K562 (cell line): ENCODE results near the gene SYT1. TPM values are rescaled to one million over a fixed set of nuclear protein-coding genes. Genes with fewer than 3 reads are reported as not detected.

Experiments used
- ZNF263 ChIP-seq: sonication (generic); formaldehyde crosslinking; IDR thresholded peaks from 2 replicates; pipeline ENCODE4 v1.8.0; 2022; ENCODE audit warnings: mild to moderate bottlenecking, missing genetic modification reagents, borderline replicate concordance
- polyA plus RNA-seq, 8 experiments: library from polyadenylated mRNA; depleted of rRNA in 4 of 8; stranded (reverse) in 5 of 8; unstranded in 3 of 8; fragments of >200 nt; fragmentation: Nextera tagmentation in 2 of 8; fragmentation: Illumina TruSeq in 1 of 8; extraction: Ambion mirVana in 2 of 8; extraction: Trizol in 1 of 8; gene quantifications; 2 replicates each; pipeline versions ENCODE4 v1.2.1 to v1.2.3, GENCODE V29; 2011 to 2014; ENCODE audit warnings: inconsistent platforms in 1 of 8, missing spikeins in 1 of 8
- total RNA-seq, 7 experiments: library from RNA; depleted of rRNA in 6 of 7; stranded (reverse); fragments of >200 nt in 6 of 7; fragmentation: Illumina TruSeq in 2 of 7; extraction: Trizol in 2 of 7; gene quantifications; 2 replicates each; pipeline versions ENCODE4 v1.2.1 to v1.2.3, GENCODE V29; 2011 to 2021; ENCODE audit warnings: low replicate concordance in 1 of 7
- TF ChIP-seq, protein P1 (sequence below): sonication (generic); formaldehyde crosslinking; IDR thresholded peaks from 2 replicates; pipeline ENCODE4 v1.8.0; 2022; ENCODE audit warnings: missing genetic modification reagents, mild to moderate bottlenecking, moderate library complexity, borderline replicate concordance
- TF ChIP-seq, protein P2 (sequence below): fragments of 250-450 bp; sonication (Bioruptor Pico); IDR thresholded peaks from 2 replicates; pipeline ENCODE4 v1.8.0; 2022; ENCODE audit warnings: moderate library complexity, mild to moderate bottlenecking, inconsistent platforms
- TF ChIP-seq, protein P3 (sequence below), 2 experiments: fragments of 450-650 bp in 1 of 2; sonication (generic) in 1 of 2; formaldehyde crosslinking in 1 of 2; IDR thresholded peaks; 2 replicates each; pipeline versions ENCODE4 v1.7.1 to v1.9.0; 2016 to 2022; ENCODE audit warnings: inconsistent platforms in 1 of 2, mild to moderate bottlenecking in 1 of 2, missing genetic modification reagents in 1 of 2

SYT1 gene
- total and polyA plus RNA-seq, 9 of the 15 experiments (the other 6 are each of a cell fraction or from before 2014, with no cell fraction given): 0.03 to 0.13 (median 0.07) TPM; not detected in 4

DNA sequence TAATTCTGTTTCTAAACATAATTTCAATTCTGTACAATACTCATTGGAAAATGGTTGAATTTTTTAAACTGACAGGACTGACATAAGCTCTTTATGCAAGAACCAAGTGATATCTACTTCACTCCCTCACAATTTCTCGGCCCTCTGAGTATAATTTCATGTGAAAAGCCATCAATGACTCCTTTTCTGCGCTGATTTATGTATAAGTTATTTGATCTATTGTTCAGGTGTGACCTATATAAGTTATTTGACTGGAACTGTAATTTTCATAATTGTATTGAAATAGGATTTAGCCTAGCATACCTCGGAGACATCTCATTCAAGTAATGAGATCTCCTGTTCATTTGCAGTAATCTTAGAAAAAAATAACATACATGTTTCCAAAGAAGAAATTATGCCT is 184.4 kb downstream of the SYT1 start (continued):
- TF ChIP-seq, protein P1, sequence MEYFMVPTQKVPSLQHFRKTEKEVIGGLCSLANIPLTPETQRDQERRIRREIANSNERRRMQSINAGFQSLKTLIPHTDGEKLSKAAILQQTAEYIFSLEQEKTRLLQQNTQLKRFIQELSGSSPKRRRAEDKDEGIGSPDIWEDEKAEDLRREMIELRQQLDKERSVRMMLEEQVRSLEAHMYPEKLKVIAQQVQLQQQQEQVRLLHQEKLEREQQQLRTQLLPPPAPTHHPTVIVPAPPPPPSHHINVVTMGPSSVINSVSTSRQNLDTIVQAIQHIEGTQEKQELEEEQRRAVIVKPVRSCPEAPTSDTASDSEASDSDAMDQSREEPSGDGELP: no peak
- no peak for TF ChIP-seq ZNF263
- TF ChIP-seq, protein P2, sequence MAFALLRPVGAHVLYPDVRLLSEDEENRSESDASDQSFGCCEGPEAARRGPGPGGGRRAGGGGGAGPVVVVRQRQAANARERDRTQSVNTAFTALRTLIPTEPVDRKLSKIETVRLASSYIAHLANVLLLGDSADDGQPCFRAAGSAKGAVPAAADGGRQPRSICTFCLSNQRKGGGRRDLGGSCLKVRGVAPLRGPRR: no peak
- TF ChIP-seq, protein P3, sequence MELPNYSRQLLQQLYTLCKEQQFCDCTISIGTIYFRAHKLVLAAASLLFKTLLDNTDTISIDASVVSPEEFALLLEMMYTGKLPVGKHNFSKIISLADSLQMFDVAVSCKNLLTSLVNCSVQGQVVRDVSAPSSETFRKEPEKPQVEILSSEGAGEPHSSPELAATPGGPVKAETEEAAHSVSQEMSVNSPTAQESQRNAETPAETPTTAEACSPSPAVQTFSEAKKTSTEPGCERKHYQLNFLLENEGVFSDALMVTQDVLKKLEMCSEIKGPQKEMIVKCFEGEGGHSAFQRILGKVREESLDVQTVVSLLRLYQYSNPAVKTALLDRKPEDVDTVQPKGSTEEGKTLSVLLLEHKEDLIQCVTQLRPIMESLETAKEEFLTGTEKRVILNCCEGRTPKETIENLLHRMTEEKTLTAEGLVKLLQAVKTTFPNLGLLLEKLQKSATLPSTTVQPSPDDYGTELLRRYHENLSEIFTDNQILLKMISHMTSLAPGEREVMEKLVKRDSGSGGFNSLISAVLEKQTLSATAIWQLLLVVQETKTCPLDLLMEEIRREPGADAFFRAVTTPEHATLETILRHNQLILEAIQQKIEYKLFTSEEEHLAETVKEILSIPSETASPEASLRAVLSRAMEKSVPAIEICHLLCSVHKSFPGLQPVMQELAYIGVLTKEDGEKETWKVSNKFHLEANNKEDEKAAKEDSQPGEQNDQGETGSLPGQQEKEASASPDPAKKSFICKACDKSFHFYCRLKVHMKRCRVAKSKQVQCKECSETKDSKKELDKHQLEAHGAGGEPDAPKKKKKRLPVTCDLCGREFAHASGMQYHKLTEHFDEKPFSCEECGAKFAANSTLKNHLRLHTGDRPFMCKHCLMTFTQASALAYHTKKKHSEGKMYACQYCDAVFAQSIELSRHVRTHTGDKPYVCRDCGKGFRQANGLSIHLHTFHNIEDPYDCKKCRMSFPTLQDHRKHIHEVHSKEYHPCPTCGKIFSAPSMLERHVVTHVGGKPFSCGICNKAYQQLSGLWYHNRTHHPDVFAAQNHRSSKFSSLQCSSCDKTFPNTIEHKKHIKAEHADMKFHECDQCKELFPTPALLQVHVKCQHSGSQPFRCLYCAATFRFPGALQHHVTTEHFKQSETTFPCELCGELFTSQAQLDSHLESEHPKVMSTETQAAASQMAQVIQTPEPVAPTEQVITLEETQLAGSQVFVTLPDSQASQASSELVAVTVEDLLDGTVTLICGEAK (IDR thresholded peaks at IDR 0.05): no peak
- TF ChIP-seq, protein P3 (CRISPR knock-in tag; IDR thresholded peaks at IDR 0.05): no peak
